HCT116 (cell line): Measurements from ENCODE around the gene PLN. TPM values are rescaled to one million over a fixed set of nuclear protein-coding genes. Genes with fewer than 3 reads are reported as not detected.
A peak's percentile ranks its signal among the peaks of the same experiment; 100 is the strongest.

Source experiments
- ATAC-seq: fragments of 200-7000 bp; cut with Tn5 transposase; 2 replicates; pipeline ENCODE4 v1.9.1; 2020; ENCODE audit warnings: mild to moderate bottlenecking, moderate library complexity
- BruUV-seq: library from RNA; stranded (reverse); fragments of 400-500 nt; replicated peaks from 2 replicates; lab custom pipeline; 2021; lab: Mats Ljungman, UMichigan
- CTCF ChIA-PET: fragments of 300-600 bp; sonication (Branson Sonifier 250); formaldehyde crosslinking; loops from one replicate; lab custom pipeline; 2021; ENCODE audit warnings: antibody characterized with exemption; lab: Charles Lee
- POLR2A ChIA-PET: fragments of 300-600, 350-600 bp; sonication (Branson Sonifier 250); formaldehyde crosslinking; loops from one replicate; lab custom pipeline; 2021; ENCODE audit warnings: antibody characterized with exemption; lab: Charles Lee
- RAD21 ChIA-PET, 2 experiments: fragments of 300-600 bp; sonication (Branson Sonifier 250); formaldehyde crosslinking; loops; one replicate each; lab custom pipeline; 2023; ENCODE audit warnings: low total read pairs in 2 of 2; ENCODE audit not compliant: uncharacterized antibody in 2 of 2, unreplicated experiment in 2 of 2, low non-redundant PET in 1 of 2; lab: Charles Lee
- DNase-seq: peaks from one replicate; pipeline ENCODE4 v3.0.0-alpha.2; 2010; ENCODE audit warnings: low read depth, low spot score
- H2AFZ ChIP-seq: fragments of 200-600 bp; shearing (Covaris generic), sonication (generic); 2 replicates; pipeline ENCODE4 v1.6.1; 2017; ENCODE audit warnings: low read depth, mixed run types, mixed read lengths, antibody characterized with exemption, low read length; ENCODE audit not compliant: poor library complexity, severe bottlenecking
- H3K27ac ChIP-seq: 2 replicates; pipeline ENCODE4 v1.5.1; 2012; ENCODE audit warnings: low read depth, low read length
- H3K27me3 ChIP-seq: fragments of 200-600 bp; sonication (generic); 2 replicates; pipeline ENCODE4 v1.6.1; 2016; ENCODE audit warnings: mixed run types, low read length, mixed read lengths; ENCODE audit not compliant: insufficient read depth
- H3K36me3 ChIP-seq, 2 experiments: fragments of 200-500 bp in 1 of 2; fragments of 200-600 bp in 1 of 2; sonication (Bioruptor generic) in 1 of 2; sonication (generic) in 1 of 2; 2 replicates each; pipeline versions ENCODE4 v1.5.1 to v1.6.1; 2014 to 2016; ENCODE audit warnings: low read length in 2 of 2, inconsistent platforms in 1 of 2, mixed read lengths in 1 of 2, mixed run types in 1 of 2; ENCODE audit not compliant: insufficient read depth in 2 of 2, control insufficient read depth in 1 of 2
- H3K4me1 ChIP-seq, 2 experiments: fragments of 200-600 bp in 1 of 2; sonication (generic) in 1 of 2; 2 replicates each; pipeline versions ENCODE4 v1.5.1 to v1.6.1; 2012 to 2017; ENCODE audit warnings: low read length in 2 of 2, inconsistent platforms in 1 of 2, mild to moderate bottlenecking in 1 of 2, mixed read lengths in 1 of 2, mixed run types in 1 of 2, moderate library complexity in 1 of 2; ENCODE audit not compliant: insufficient read depth in 2 of 2, control insufficient read depth in 1 of 2
- H3K4me2 ChIP-seq: fragments of 200-600 bp; sonication (generic); 2 replicates; pipeline ENCODE4 v1.6.1; 2017; ENCODE audit warnings: mixed run types, low read length, mixed read lengths
- H3K4me3 ChIP-seq, 2 experiments: fragments of 200-600 bp in 1 of 2; sonication (generic) in 1 of 2; replicated peaks in 1 of 2; 2 replicates each; pipeline ENCODE4 v1.5.1; 2011 to 2016; ENCODE audit warnings: low read length in 2 of 2, control low read depth in 1 of 2, low read depth in 1 of 2, mild to moderate bottlenecking in 1 of 2, mixed read lengths in 1 of 2, mixed run types in 1 of 2
- H3K79me2 ChIP-seq: fragments of 200-600 bp; sonication (generic); 2 replicates; pipeline ENCODE4 v1.6.1; 2017; ENCODE audit warnings: mild to moderate bottlenecking, mixed run types, low read length, moderate library complexity, mixed read lengths; ENCODE audit not compliant: insufficient read depth
- H3K9ac ChIP-seq: fragments of 200-600 bp; sonication (generic); 2 replicates; pipeline ENCODE4 v1.6.1; 2016; ENCODE audit warnings: low read length, mixed read lengths
- H3K9me2 ChIP-seq: fragments of 200-600 bp; sonication (generic), shearing (Covaris generic); 2 replicates; pipeline ENCODE4 v1.6.1; 2017; ENCODE audit warnings: mixed run types, mild to moderate bottlenecking, moderate library complexity; ENCODE audit not compliant: insufficient read depth
- H3K9me3 ChIP-seq, 2 experiments: fragments of 200-500 bp in 1 of 2; fragments of 200-600 bp in 1 of 2; sonication (Bioruptor generic) in 1 of 2; sonication (generic) in 1 of 2; 2 replicates each; pipeline ENCODE4 v1.6.1; 2014 to 2017; ENCODE audit warnings: low read length in 2 of 2, mixed read lengths in 2 of 2, inconsistent platforms in 1 of 2, low read depth in 1 of 2, mild to moderate bottlenecking in 1 of 2, mixed run types in 1 of 2, moderate library complexity in 1 of 2; ENCODE audit not compliant: control insufficient read depth in 1 of 2, insufficient read depth in 1 of 2
- H4K20me1 ChIP-seq: fragments of 200-600 bp; sonication (generic), shearing (Covaris generic); 2 replicates; pipeline ENCODE4 v1.6.1; 2017; ENCODE audit warnings: mixed run types, mild to moderate bottlenecking, moderate library complexity; ENCODE audit not compliant: insufficient read depth
- CEBPB ChIP-seq: IDR thresholded peaks from 2 replicates; pipeline ENCODE4 v1.6.1; 2012; ENCODE audit warnings: low read depth
- EGR1 ChIP-seq: IDR thresholded peaks from 2 replicates; pipeline ENCODE4 v1.6.1; 2012; ENCODE audit warnings: low read depth
- ELF1 ChIP-seq: IDR thresholded peaks from 2 replicates; pipeline ENCODE4 v1.6.1; 2012; ENCODE audit warnings: low read depth, borderline replicate concordance
- EZH2phosphoT487 ChIP-seq: fragments of 200-600 bp; IDR thresholded peaks from 2 replicates; pipeline ENCODE4 v1.6.1; 2018; ENCODE audit warnings: antibody characterized with exemption, borderline replicate concordance
- JUND ChIP-seq: IDR thresholded peaks from 2 replicates; pipeline ENCODE4 v1.6.1; 2012
- POLR2AphosphoS5 ChIP-seq: IDR thresholded peaks from 2 replicates; pipeline ENCODE4 v1.6.1; 2011; ENCODE audit warnings: mild to moderate bottlenecking, low read depth, low read length, moderate library complexity
- RAD21 ChIP-seq: IDR thresholded peaks from 2 replicates; pipeline ENCODE4 v1.6.1; 2012; ENCODE audit warnings: low read depth, mild to moderate bottlenecking
- SP1 ChIP-seq: IDR thresholded peaks from 2 replicates; pipeline ENCODE4 v1.6.1; 2012; ENCODE audit warnings: low read depth
- ZFX ChIP-seq: fragments of 450-650 bp; IDR thresholded peaks from 2 replicates; pipeline ENCODE4 v1.6.1; 2017
- intact Hi-C: fragments of 100-400 bp; cut with micrococcal nuclease; formaldehyde crosslinking; loops from 2 replicates; pipeline ENCODE4 v1.10.0; 2022
- total RNA-seq: library from RNA; stranded (reverse); gene quantifications from one replicate; pipeline ENCODE4 v1.2.1, GENCODE V29; 2021; ENCODE audit not compliant: unreplicated experiment
- TF ChIP-seq, protein P1 (sequence below), 3 experiments: fragments of 200-600 bp in 1 of 3; sonication (generic) in 1 of 3; IDR thresholded peaks in 2 of 3; conservative IDR thresholded peaks in 1 of 3; 2 replicates each; pipeline ENCODE4 v1.5.1; 2012 to 2017; ENCODE audit warnings: low read depth in 2 of 3, low read length in 2 of 3, antibody characterized with exemption in 1 of 3, borderline replicate concordance in 1 of 3, control low read depth in 1 of 3, mild to moderate bottlenecking in 1 of 3, mixed read lengths in 1 of 3, mixed run types in 1 of 3, moderate library complexity in 1 of 3; ENCODE audit not compliant: insufficient read depth in 1 of 3
- TF ChIP-seq, protein P2 (sequence below): IDR thresholded peaks from 2 replicates; pipeline ENCODE4 v1.6.1; 2012

PLN gene
- total RNA-seq, 1 experiment from 2014 or later: not detected

DNA sequence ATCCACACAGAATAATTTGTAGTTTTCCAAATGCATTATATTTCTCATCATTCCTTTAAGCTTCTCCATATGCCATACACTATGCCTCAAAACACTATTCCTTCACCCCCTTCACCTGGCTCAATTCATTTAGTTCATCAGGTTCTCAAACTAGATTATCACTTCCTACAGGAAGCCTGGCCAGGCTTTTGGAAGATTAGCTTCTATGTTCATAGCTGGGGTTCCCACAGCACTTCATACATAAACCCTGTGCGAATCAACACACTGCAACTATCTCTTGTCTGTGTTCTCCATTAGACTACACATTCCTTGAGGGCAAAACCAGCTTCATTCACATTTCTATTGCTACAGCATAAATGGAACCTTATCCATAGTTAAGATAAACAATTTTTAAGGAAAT is 40.5 kb upstream of the PLN start:
- Histone ChIP-seq H3K36me3 (no peaks in the 10 kb centered on the region), H3K4me1 (no peaks in the 10 kb centered on the region), H3K27ac (no peak overlapping the region), H3K9me2 (no peaks in the 10 kb centered on the region), H2AFZ (no peak overlapping the region), H3K9ac (no peak overlapping the region), H3K9me3 (no peaks in the 10 kb centered on the region), H3K27me3 (no peaks in the 10 kb centered on the region), H3K4me2 (no peak overlapping the region), H3K4me3 (no peak overlapping the region), H4K20me1 (no peaks in the 10 kb centered on the region), H3K79me2 (no peaks in the 10 kb centered on the region)
- CTCF ChIA-PET: no interaction called here
- DNase-seq: no peak
- RAD21 ChIA-PET: no interaction called here
- no peak for TF ChIP-seq CEBPB
- no peak for TF ChIP-seq ZFX
- no peak for TF ChIP-seq EZH2phosphoT487
- TF ChIP-seq ELF1: no peak
- TF ChIP-seq JUND: no peak
- POLR2A ChIA-PET: no interaction called here
- no peak for ATAC-seq
- no TSS peak for BruUV-seq
- intact Hi-C loops: loop anchor here (5.0 to 10.0 kb wide), 2 partner anchors 530 to 663 kb away; no protein-coding TSS in a partner anchor

- intact Hi-C loops: loop anchor here (1.0 to 10.0 kb wide), 3 partner anchors 225 to 664 kb away; no protein-coding TSS in a partner anchor
- TF ChIP-seq POLR2AphosphoS5 (no peak), EGR1 (no peak), SP1 (no peak), RAD21 (peak; percentile 83)
- TF ChIP-seq, protein P1, sequence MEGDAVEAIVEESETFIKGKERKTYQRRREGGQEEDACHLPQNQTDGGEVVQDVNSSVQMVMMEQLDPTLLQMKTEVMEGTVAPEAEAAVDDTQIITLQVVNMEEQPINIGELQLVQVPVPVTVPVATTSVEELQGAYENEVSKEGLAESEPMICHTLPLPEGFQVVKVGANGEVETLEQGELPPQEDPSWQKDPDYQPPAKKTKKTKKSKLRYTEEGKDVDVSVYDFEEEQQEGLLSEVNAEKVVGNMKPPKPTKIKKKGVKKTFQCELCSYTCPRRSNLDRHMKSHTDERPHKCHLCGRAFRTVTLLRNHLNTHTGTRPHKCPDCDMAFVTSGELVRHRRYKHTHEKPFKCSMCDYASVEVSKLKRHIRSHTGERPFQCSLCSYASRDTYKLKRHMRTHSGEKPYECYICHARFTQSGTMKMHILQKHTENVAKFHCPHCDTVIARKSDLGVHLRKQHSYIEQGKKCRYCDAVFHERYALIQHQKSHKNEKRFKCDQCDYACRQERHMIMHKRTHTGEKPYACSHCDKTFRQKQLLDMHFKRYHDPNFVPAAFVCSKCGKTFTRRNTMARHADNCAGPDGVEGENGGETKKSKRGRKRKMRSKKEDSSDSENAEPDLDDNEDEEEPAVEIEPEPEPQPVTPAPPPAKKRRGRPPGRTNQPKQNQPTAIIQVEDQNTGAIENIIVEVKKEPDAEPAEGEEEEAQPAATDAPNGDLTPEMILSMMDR (IDR thresholded peaks at IDR 0.05 in 2 of 3, conservative IDR thresholded peaks at IDR 0.05 in 1 of 3; ENCODE audit: borderline replicate concordance in 1 of 3, insufficient read depth in 1 of 3, low read depth in 2 of 3, low read length in 2 of 3): peak; percentile 73 to 78 (median 76)
- TF ChIP-seq, protein P2, sequence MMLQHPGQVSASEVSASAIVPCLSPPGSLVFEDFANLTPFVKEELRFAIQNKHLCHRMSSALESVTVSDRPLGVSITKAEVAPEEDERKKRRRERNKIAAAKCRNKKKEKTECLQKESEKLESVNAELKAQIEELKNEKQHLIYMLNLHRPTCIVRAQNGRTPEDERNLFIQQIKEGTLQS: no peak
- no peaks in the 10 kb centered on the region for H3K36me3 ChIP-seq
These were observed 39.0 kb upstream of the PLN start for GRCh38 chr6:118509009-118509617.

More at GRCh38 chr6:118509009-118509617, 39.0 kb upstream of the PLN start:
- Histone ChIP-seq H3K9me3 (no peaks in the 10 kb centered on the region), H3K4me1 (no peaks in the 10 kb centered on the region), H4K20me1 (no peaks in the 10 kb centered on the region), H2AFZ (no peak overlapping the region), H3K27me3 (no peaks in the 10 kb centered on the region), H3K9ac (no peak overlapping the region), H3K79me2 (no peaks in the 10 kb centered on the region), H3K4me2 (no peak overlapping the region), H3K9me2 (no peaks in the 10 kb centered on the region), H3K4me3 (no peak overlapping the region), H3K27ac (no peak overlapping the region)
- ChIA-PET CTCF (interaction anchor here (1.3 kb wide), 1 partner anchor 225 kb away, joined by 3 read pairs; no protein-coding TSS in a partner anchor), RAD21 (no interaction called here), POLR2A (no interaction called here)
- DNase-seq (peak; percentile 35), ATAC-seq (peak; percentile 58; the same call in 1 of the 2 replicates)
- no TSS peak for BruUV-seq
